ENCODE results near the gene ARL6IP5.
A peak's percentile ranks its signal among the peaks of the same experiment; 100 is the strongest.

ARL6IP5 gene

DNA sequence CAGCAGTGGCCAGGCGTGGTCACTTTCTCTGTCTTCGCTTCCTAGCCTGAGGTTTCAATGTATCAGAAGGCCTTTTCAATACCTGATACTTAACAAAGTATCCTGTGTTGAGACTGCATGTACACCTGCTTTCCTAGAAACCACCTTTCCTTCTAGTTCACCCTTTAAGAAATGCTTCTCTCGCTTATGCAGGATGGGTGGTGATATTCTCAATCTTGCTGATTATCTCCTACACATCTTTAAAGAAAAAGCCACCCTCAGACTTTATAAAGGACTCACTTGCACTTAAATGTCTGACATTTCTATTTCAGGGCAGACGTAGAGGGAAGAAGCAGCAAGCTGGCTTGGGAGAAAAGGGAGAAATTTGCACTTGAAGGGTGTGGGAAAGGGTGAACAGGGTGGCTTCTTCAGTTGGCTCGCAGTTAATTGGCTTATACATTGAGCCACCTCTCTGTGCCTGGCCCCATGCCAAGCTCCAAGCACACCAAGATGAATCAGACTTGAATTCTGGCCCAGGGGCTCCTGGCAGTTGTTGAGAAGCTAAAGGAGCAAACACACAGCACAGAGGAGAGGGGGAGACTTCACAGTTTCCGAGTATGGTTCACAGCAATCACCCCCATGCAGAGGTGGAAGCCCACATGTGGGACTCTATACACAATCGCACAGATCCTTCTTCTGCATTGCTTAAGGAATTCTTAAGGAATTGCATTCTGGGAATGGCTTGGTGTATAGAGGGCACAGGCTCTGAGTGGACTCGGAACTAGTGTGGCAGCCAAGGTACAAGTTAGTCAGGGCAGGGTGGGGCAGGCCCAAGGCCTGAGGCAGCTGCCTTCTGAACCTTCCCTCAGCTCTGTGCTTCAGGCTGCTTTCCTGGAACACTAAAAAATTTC lies 1.3 kb downstream of the ARL6IP5 start:
- TF ChIP-seq TCF12 (IDR thresholded peaks at IDR 0.05; ENCODE audit: low read depth) (no peak), NFIC (IDR thresholded peaks at IDR 0.05) (peak; percentile 89), TAF1 (IDR thresholded peaks at IDR 0.05; ENCODE audit: low read depth) (0 out of 2 replicates have a peak, but pooled peaks have one; percentile 13), ZBTB7A (IDR thresholded peaks at IDR 0.05; ENCODE audit: low read depth) (no peak), EP300 (IDR thresholded peaks at IDR 0.05; ENCODE audit: borderline replicate concordance) (0 out of 2 replicates have a peak, but pooled peaks have one; percentile 12)
- TF ChIP-seq, protein P1, sequence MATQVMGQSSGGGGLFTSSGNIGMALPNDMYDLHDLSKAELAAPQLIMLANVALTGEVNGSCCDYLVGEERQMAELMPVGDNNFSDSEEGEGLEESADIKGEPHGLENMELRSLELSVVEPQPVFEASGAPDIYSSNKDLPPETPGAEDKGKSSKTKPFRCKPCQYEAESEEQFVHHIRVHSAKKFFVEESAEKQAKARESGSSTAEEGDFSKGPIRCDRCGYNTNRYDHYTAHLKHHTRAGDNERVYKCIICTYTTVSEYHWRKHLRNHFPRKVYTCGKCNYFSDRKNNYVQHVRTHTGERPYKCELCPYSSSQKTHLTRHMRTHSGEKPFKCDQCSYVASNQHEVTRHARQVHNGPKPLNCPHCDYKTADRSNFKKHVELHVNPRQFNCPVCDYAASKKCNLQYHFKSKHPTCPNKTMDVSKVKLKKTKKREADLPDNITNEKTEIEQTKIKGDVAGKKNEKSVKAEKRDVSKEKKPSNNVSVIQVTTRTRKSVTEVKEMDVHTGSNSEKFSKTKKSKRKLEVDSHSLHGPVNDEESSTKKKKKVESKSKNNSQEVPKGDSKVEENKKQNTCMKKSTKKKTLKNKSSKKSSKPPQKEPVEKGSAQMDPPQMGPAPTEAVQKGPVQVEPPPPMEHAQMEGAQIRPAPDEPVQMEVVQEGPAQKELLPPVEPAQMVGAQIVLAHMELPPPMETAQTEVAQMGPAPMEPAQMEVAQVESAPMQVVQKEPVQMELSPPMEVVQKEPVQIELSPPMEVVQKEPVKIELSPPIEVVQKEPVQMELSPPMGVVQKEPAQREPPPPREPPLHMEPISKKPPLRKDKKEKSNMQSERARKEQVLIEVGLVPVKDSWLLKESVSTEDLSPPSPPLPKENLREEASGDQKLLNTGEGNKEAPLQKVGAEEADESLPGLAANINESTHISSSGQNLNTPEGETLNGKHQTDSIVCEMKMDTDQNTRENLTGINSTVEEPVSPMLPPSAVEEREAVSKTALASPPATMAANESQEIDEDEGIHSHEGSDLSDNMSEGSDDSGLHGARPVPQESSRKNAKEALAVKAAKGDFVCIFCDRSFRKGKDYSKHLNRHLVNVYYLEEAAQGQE (IDR thresholded peaks at IDR 0.05; ENCODE audit: low read depth), result no peak
- TF ChIP-seq, protein P2, sequence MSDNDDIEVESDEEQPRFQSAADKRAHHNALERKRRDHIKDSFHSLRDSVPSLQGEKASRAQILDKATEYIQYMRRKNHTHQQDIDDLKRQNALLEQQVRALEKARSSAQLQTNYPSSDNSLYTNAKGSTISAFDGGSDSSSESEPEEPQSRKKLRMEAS (IDR thresholded peaks at IDR 0.05), result 0 out of 2 replicates have a peak, but pooled peaks have one; percentile 7

DNA sequence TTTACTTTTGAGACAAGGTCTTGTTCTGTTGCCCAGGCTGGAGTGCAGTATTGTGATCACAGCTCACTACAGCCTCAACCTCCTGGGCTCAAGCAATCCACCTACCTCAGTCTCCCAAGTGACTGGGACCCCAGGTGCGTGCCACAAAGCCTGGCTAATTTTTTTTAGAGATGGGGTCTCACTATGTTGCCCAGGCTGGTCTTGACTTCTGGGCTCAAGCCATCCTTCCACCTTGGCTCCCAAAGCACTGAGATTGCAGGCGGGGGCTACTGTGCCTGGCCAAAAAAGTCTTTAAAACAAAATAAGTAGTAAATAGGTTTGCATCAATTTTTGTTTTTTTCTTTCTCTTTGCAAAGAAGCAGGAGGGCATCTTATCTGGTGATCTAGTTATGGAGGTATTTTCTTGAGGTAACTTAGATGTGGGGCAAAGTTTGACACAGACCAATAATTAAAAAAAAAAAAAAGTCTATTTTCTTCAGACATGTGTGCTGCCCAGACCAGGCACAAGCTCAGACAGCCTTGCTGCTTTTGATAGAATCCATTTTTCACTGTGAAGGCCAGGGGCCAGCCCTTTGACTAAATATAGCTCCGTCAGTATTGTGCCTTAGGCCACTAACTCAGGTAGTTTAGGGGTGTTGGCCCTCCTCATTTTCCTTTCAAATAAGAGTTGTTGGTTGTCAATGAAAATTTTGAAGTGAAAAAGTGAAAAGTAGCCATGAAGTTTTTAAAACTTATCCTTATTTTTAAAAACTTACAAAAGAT lies 2.5 kb downstream of the ARL6IP5 start:
- TF ChIP-seq TCF12 (IDR thresholded peaks at IDR 0.05; ENCODE audit: low read depth) (no peak), FOXM1 (IDR thresholded peaks at IDR 0.05; ENCODE audit: borderline replicate concordance, low read depth) (no peak), RAD21 (IDR thresholded peaks at IDR 0.05; ENCODE audit: low read depth) (no peak), EGR1 (IDR thresholded peaks at IDR 0.05) (no peak), ZBTB7A (IDR thresholded peaks at IDR 0.05; ENCODE audit: low read depth) (no peak), TEAD4 (IDR thresholded peaks at IDR 0.05) (no peak), CEBPB (IDR thresholded peaks at IDR 0.05) (no peak), YY1 (IDR thresholded peaks at IDR 0.05; ENCODE audit: low read depth) (no peak), EP300 (IDR thresholded peaks at IDR 0.05; ENCODE audit: borderline replicate concordance) (no peak), CREB1 (IDR thresholded peaks at IDR 0.05; ENCODE audit: low read depth) (no peak), NFIC (IDR thresholded peaks at IDR 0.05) (no peak), TAF1 (IDR thresholded peaks at IDR 0.05; ENCODE audit: low read depth) (no peak)
- TF ChIP-seq, protein P1 (IDR thresholded peaks at IDR 0.05; ENCODE audit: low read depth), result no peak
- TF ChIP-seq, protein P3, sequence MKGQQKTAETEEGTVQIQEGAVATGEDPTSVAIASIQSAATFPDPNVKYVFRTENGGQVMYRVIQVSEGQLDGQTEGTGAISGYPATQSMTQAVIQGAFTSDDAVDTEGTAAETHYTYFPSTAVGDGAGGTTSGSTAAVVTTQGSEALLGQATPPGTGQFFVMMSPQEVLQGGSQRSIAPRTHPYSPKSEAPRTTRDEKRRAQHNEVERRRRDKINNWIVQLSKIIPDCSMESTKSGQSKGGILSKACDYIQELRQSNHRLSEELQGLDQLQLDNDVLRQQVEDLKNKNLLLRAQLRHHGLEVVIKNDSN (IDR thresholded peaks at IDR 0.05), result no peak
- TF ChIP-seq, protein P2 (IDR thresholded peaks at IDR 0.05), result no peak

DNA sequence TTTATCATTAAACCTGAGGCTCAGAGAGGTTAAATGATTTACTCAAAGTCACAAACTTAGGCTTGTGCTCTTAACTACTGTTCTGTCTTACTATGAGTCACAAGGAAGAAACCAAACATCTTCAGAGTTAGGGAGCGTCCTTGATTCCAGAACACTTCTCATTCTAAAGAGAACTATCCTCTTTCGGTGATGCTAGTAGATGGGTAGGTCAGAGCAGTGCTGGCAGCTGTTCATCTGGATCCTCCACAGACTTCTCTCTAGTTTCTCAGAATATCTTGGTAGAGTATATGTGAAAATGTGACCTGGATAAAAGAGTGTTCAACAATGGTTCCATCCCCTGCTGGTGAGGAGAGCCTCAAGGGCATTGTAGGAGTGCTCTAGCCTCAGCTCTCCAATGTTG lies 3.3 kb downstream of the ARL6IP5 start:
- TF ChIP-seq, protein P1 (IDR thresholded peaks at IDR 0.05; ENCODE audit: low read depth), result no peak
- TF ChIP-seq ZBTB7A (IDR thresholded peaks at IDR 0.05; ENCODE audit: low read depth) (no peak), FOXM1 (IDR thresholded peaks at IDR 0.05; ENCODE audit: borderline replicate concordance, low read depth) (no peak), TCF12 (IDR thresholded peaks at IDR 0.05; ENCODE audit: low read depth) (no peak), RAD21 (IDR thresholded peaks at IDR 0.05; ENCODE audit: low read depth) (no peak), EGR1 (IDR thresholded peaks at IDR 0.05) (no peak), TEAD4 (IDR thresholded peaks at IDR 0.05) (no peak), NFIC (IDR thresholded peaks at IDR 0.05) (no peak), YY1 (IDR thresholded peaks at IDR 0.05; ENCODE audit: low read depth) (no peak), TAF1 (IDR thresholded peaks at IDR 0.05; ENCODE audit: low read depth) (no peak), CREB1 (IDR thresholded peaks at IDR 0.05; ENCODE audit: low read depth) (no peak), EP300 (IDR thresholded peaks at IDR 0.05; ENCODE audit: borderline replicate concordance) (no peak), CEBPB (IDR thresholded peaks at IDR 0.05) (no peak)
- TF ChIP-seq, protein P3 (IDR thresholded peaks at IDR 0.05), result no peak
- TF ChIP-seq, protein P2 (IDR thresholded peaks at IDR 0.05), result no peak

Measured in Ishikawa (cell line).